NCI-H128 (cell line): ENCODE data around the gene CRIP3.
"Not testable (repeated sequence)": the region's sequence is repeated elsewhere in the genome, so short reads cannot be mapped to it uniquely, and the experiment has no call there.

Experiments
- DNase-seq: peaks from one replicate; lab custom pipeline; 2025; ENCODE audit not compliant: unreplicated experiment; lab: John Stamatoyannopoulos, UW

The CRIP3 gene

DNA sequence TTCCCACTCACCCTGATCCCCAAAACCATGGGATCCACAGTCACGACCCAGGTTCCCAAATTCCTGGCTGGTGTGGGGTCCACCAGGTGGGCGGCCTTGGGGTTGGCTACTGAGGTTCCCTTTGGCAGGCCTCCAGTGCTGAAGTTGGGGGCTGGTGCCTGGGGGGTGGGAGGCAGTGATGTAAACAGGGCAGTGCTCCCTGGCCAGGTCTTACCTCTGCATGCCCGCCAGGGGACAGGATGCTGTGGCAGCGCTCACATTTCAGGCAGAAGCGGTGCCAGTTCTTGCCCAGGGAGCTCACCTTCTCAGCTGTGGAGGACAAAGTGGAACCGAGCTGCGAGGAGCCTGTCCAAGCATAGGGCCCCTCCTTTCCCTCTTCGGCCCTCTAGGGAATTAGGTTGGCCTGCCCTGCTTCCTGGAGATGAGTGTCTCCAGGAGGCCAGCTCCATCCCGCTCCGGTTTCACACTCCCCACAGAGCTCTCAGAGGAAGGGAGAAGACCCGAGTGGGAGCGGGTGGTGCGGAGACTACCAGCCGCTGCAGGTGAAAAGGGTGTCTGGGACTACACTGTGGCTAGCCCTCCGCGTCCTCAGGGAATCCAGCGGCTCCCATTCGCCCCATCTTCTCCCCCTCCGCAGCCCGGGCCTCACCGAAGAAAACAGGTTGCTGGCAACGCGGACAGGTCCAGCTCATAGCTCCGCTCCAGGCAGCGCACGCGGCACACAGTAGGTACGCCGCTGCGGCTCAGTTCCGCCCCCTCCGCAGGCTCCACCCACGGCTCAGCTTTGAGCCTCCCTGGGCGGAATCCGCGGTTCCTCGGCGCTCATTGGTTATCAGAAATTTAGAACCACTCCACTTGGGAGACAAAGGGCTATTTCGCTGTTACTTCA is at the start of gene CRIP3:
Gene CRIP3, minus strand, starts transcription at position 726 of the 889 bp plus-strand sequence. Its CDS starts 34 bp downstream, at position 692.
- DNase-seq: peak; percentile 19

DNA sequence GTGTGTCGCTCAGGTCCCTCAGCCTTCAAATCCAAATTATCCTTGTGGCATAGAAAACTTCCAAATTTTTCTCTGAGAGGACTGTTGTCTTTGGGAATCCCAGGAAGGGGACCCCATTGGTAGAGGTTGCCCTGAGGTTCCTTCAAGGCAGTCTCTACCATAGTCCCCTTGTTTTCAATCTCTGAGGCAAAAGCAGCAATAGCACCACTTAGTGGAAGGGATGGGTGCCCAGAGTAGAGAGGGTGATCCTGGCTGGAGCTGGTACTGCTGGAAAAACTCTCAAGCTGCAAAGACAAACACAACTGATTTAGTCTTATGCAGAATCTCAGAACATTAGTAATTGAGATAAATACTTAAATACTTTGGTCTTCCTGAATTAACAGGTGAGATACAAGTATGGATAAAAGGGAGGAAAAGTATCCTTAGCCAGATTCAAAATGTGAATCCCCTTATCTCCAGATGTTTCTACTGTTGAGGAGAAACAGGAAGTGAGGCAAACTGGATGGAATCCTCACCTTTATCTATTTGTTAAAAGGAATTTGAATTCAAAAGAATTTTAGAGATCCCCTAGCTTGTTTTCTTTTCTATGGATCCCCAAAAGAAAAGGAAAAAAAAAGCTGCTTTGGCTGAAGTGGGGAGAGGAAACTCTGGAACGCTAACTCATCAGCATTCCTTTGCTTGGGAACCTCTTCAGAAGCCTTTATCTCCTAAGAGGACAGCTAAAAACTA is 47.4 kb upstream of the CRIP3 start:
- DNase-seq: no peak

DNA sequence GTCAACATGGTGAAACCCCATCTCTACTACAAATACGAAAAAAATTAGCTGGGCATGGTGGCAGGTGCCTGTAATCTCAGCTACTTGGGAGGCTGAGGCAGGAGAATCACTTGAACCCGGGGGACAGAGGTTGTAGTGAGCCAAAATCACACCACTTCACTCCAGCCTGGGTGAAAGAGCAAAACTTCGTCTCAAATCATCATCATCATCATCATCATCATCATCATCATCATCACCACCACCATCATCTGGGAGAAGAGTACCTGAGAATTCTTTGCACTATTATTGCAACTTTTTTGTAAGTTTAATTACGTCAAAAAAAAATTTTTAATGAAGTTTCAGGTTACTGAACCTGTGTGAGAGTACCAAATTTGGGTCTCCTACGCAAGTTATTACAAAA is 43.3 kb upstream of the CRIP3 start:
- DNase-seq: not testable (repeated sequence)

- no peak for DNase-seq
These were observed 38.8 kb upstream of the CRIP3 start for GRCh38 chr6:43347444-43347843.

GRCh38 chr6:43347021-43347420 is 38.4 kb upstream of the CRIP3 start:
- no peak for DNase-seq

DNA sequence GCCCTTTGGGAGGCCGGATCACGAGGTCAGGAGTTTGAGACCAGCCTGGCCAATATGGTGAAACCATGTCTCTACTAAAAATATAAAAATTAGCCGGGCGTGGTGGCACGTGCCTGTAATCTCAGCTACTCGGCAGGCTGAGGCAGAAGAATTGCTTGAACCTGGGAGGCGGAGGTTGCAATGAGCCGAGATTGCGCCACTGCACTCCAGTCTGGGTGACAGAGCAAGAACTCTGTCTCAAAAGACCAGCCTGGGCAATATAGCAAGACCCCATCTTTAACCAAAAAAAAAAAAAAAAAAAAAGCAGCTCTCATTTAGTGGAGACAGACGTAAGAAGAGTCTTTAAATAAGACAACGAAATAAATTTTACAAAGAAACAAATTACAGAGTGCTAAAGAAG is 37.6 kb upstream of the CRIP3 start:
- DNase-seq: not testable (repeated sequence)

GRCh38 chr6:43339168-43339567 is 30.5 kb upstream of the CRIP3 start:
- no peak for DNase-seq

- DNase-seq: no peak
These were observed 29.6 kb upstream of the CRIP3 start for GRCh38 chr6:43338243-43338642.

DNA sequence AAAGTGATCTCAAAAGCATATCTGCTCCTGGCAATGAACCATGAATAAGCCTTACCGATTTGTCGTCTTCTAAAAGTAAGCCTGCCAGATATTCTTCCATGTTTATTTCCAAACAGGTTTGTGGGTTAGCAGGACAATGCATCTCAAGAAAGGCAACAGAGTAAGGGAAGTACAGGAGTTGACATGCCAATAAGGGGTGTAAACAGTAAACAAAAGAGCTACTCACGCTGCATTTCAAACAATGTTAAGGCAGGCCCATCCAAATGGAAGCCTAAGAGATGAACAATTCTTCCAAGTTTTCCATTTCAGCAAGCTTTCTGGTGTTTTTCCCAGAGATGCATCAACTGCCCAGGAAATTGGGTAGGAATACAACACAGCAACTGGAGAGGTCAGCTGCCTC is 27.8 kb upstream of the CRIP3 start:
- no peak for DNase-seq

GRCh38 chr6:43335469-43335868 is 26.8 kb upstream of the CRIP3 start:
- DNase-seq: no peak

DNA sequence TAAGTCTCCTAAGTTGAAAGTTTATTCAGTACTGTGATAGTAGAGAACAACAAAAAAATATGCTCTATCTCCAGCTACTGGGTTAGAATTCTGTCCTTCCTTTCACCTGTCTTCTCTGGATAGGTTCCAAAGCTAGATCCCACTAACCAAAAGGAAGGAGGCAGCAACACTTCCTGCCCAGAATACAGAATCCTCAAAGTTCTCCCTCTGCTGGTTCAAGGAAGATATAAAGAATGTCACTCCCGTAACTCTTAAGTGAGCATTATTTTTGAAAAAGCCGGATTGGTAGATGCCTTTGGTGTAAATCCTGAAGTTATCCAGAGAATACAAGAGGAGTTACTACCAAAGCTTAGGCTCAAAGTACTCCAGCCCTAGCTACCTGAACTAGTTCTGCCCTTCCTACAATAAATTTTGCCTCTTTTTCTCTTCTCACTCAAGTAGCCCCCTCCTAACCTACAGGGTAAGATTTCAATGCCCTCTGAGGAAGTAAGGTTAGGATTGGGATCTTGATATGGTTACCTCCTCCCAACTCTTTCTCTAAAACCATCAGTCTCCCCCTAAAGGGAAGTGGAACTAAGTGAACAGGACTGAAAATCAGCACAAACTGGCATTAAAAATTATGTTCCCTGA is 26.0 kb upstream of the CRIP3 start:
- DNase-seq: no peak

GRCh38 chr6:43331891-43332290 is 23.3 kb upstream of the CRIP3 start:
- no peak for DNase-seq

DNA sequence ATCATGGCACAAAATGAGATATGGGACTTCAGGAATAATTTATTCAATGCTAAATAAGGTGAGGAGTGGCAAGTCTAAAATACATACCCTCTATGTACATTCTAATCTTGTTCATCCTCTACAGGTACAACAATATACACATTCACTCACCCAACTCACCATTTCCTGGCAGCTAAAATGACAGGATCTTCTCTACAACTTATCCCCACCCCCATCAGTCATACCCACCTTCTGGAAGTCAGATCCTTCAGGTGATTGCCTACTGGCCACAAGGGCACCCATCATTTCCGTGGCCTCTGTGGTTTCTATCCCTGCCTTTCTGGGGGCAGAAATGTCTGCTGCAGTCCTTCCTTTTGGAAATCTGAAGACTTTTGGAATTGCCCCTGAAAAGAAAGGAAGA is 22.8 kb upstream of the CRIP3 start:
- no peak for DNase-seq

GRCh38 chr6:43328528-43328927 is 19.9 kb upstream of the CRIP3 start:
- no peak for DNase-seq

DNA sequence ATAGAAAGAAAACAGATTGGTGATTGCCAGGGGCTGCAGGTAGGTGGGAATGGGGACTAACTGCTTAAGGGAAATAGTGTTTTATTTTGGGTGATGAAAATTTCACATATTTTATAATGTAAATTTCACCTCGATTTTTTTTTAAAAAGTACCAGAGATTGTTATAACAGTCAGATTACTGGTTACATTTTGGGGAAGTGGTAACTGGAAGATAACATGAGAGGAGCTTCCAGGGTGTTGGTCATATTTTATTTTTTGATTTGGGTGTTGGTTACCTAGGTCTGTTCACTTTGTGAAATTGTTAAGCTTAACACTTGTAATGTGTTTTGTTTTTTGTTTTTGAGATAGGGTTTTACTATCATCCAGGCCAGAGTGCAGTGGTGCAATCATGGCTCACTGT is 17.2 kb upstream of the CRIP3 start:
- DNase-seq: no peak

- no peak for DNase-seq
These were observed 9.4 kb upstream of the CRIP3 start for GRCh38 chr6:43318011-43318410.

GRCh38 chr6:43313813-43314212 is 5.2 kb upstream of the CRIP3 start:
- DNase-seq: no peak

DNA sequence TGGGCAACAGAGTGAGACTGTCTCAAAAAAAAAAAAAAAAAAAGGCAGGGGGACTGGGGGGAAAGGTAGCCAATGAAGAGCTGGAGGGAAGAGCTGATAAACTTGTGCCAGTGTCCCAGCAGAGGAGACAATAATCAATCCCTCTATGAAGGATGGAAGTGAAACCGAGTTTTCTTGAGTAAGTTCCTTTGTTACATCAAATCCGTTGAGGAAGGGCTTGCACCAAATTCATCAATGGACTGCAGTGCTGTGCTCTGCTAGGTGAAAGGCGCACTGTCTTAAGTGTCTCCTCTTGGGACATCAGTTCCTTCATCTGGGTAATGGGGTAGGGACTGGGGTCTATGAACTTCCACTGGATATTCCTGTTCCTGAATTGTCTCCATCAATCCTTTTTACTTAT is 3.0 kb upstream of the CRIP3 start:
- DNase-seq: no peak

- DNase-seq: no peak
These were observed 2.0 kb upstream of the CRIP3 start for GRCh38 chr6:43310624-43311023.

DNA sequence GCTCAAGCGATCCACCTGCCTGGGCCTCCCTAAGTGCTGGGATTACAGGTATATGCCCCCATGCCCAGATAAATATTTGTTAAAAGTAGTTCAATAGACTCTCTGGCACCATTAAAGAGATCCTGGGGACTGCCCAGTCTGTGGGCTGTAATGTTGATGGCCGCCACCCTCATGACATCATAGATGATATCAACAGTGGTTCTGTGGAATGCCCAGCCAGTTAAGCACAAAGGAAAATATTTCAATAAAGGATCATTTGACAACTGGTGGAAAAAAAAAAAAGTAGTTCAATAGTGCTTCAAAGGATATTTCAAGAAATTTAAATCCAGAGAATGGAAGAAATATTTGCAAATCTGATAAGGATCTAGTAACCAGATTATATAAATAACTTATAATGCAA is 1.5 kb upstream of the CRIP3 start:
- DNase-seq: no peak

GRCh38 chr6:43308990-43309477 is 408 bp upstream of the CRIP3 start:
- DNase-seq: no peak
